Trophoblast cell (in vitro differentiated cells and primary cell): ENCODE data around the gene RD3L.

Source experiments
- DNase-seq, 2 donors: peaks; one replicate each; pipeline ENCODE4 v3.0.0-alpha.2; 2016
- H2AFZ ChIP-seq: 2 replicates; pipeline ENCODE4 v1.6.1; 2013; ENCODE audit warnings: low read length, moderate library complexity, mild to moderate bottlenecking; ENCODE audit not compliant: insufficient read depth, poor library complexity
- H2AK5ac ChIP-seq: 2 replicates; pipeline ENCODE4 v1.6.1; 2013; ENCODE audit warnings: mild to moderate bottlenecking, low read length
- H2BK120ac ChIP-seq: 2 replicates; pipeline ENCODE4 v1.6.1; 2013; ENCODE audit warnings: low read length, mild to moderate bottlenecking, moderate library complexity; ENCODE audit not compliant: insufficient read depth, poor library complexity
- H2BK12ac ChIP-seq: 2 replicates; pipeline ENCODE4 v1.6.1; 2013; ENCODE audit warnings: mild to moderate bottlenecking, low read length, moderate library complexity
- H2BK5ac ChIP-seq: 2 replicates; pipeline ENCODE4 v1.6.1; 2013; ENCODE audit warnings: low read length, low read depth, moderate library complexity, mild to moderate bottlenecking; ENCODE audit not compliant: poor library complexity
- H3K14ac ChIP-seq: 2 replicates; pipeline ENCODE4 v1.6.1; 2013; ENCODE audit warnings: mild to moderate bottlenecking, low read length
- H3K18ac ChIP-seq: 2 replicates; pipeline ENCODE4 v1.6.1; 2013; ENCODE audit warnings: mild to moderate bottlenecking, low read length
- H3K23ac ChIP-seq: 2 replicates; pipeline ENCODE4 v1.6.1; 2013; ENCODE audit warnings: low read length
- H3K27ac ChIP-seq: 2 replicates; pipeline ENCODE4 v1.5.1; 2013; ENCODE audit warnings: low read depth, mild to moderate bottlenecking, inconsistent platforms, low read length, moderate library complexity
- H3K27me3 ChIP-seq: 2 replicates; pipeline ENCODE4 v1.6.1; 2013; ENCODE audit warnings: inconsistent platforms, mild to moderate bottlenecking, low read length, moderate library complexity; ENCODE audit not compliant: insufficient read depth
- H3K36me3 ChIP-seq, 2 experiments: 1 replicate in 1 of 2; 2 replicates in 1 of 2; pipeline ENCODE4 v1.6.1; 2013; ENCODE audit warnings: low read length in 2 of 2, mild to moderate bottlenecking in 2 of 2, moderate library complexity in 1 of 2; ENCODE audit not compliant: insufficient read depth in 2 of 2, control insufficient read depth in 1 of 2
- H3K4ac ChIP-seq: 2 replicates; pipeline ENCODE4 v1.6.1; 2013; ENCODE audit warnings: low read depth, mild to moderate bottlenecking, low read length, moderate library complexity
- H3K4me1 ChIP-seq, 2 experiments: 1 replicate in 1 of 2; 2 replicates in 1 of 2; pipeline ENCODE4 v1.6.1; 2013; ENCODE audit warnings: low read length in 2 of 2, mild to moderate bottlenecking in 2 of 2, moderate library complexity in 1 of 2; ENCODE audit not compliant: insufficient read depth in 2 of 2, control insufficient read depth in 1 of 2
- H3K4me2 ChIP-seq: 2 replicates; pipeline ENCODE4 v1.6.1; 2013; ENCODE audit warnings: inconsistent platforms, mild to moderate bottlenecking, low read length, moderate library complexity
- H3K4me3 ChIP-seq: 2 replicates; pipeline ENCODE4 v1.5.1; 2013; ENCODE audit warnings: mild to moderate bottlenecking, low read depth, low read length, inconsistent platforms
- H3K79me1 ChIP-seq: one replicate; pipeline ENCODE4 v1.6.1; 2013; ENCODE audit warnings: low read length
- H3K79me2 ChIP-seq: 2 replicates; pipeline ENCODE4 v1.6.1; 2013; ENCODE audit warnings: low read length, mild to moderate bottlenecking; ENCODE audit not compliant: control insufficient read depth, insufficient read depth, poor library complexity
- H3K9ac ChIP-seq: 2 replicates; pipeline ENCODE4 v1.6.1; 2013; ENCODE audit warnings: mild to moderate bottlenecking, low read length
- H3K9me3 ChIP-seq: 2 replicates; pipeline ENCODE4 v1.6.1; 2013; ENCODE audit warnings: low read depth, mild to moderate bottlenecking, control low read depth, inconsistent platforms, low read length; ENCODE audit not compliant: insufficient read depth
- H4K12ac ChIP-seq: 2 replicates; pipeline ENCODE4 v1.6.1; 2013; ENCODE audit warnings: low read depth, mild to moderate bottlenecking, low read length, moderate library complexity
- H4K8ac ChIP-seq: 2 replicates; pipeline ENCODE4 v1.6.1; 2013; ENCODE audit warnings: low read depth, mild to moderate bottlenecking, low read length, moderate library complexity
- H4K91ac ChIP-seq: one replicate; pipeline ENCODE4 v1.6.1; 2013; ENCODE audit warnings: low read depth, mild to moderate bottlenecking, low read length, moderate library complexity
- WGBS: extraction: QIAGEN DNeasy Blood & Tissue Kit; methylation state at CpG from one replicate; pipeline ENCODE4 v1.1.7; 2013; ENCODE audit warnings: missing lambda C conversion rate; ENCODE audit not compliant: insufficient read length, insufficient coverage; ENCODE audit errors: extremely low coverage; 5-methylcytosine and 5-hydroxymethylcytosine counted together

Gene RD3L

GRCh38 chr14:103935102-103935501 is 7.2 kb downstream of the RD3L start:
- no peak overlapping the region for H4K12ac ChIP-seq
- H3K4ac ChIP-seq = no peak overlapping the region
- no peaks in the 10 kb centered on the region for H3K79me1 ChIP-seq
- H2AFZ ChIP-seq = no peak overlapping the region
- H3K27ac ChIP-seq = no peak overlapping the region
- H2BK5ac ChIP-seq = no peak overlapping the region
- no peak overlapping the region for H3K9ac ChIP-seq
- H2BK12ac ChIP-seq = no peak overlapping the region
- no CpG with 5 or more reads among the region's 2 CpGs for WGBS
- H2BK120ac ChIP-seq = no peak overlapping the region
- no peak overlapping the region for H3K14ac ChIP-seq
- H4K91ac ChIP-seq = no peak overlapping the region
- no peaks in the 10 kb centered on the region for H3K79me2 ChIP-seq
- no peak overlapping the region for H3K4me2 ChIP-seq
- H3K4me1 ChIP-seq = no peaks in the 10 kb centered on the region
- no peak overlapping the region for H3K18ac ChIP-seq
- no peaks in the 10 kb centered on the region for H3K9me3 ChIP-seq
- no peak overlapping the region for H2AK5ac ChIP-seq
- no peaks in the 10 kb centered on the region for H3K27me3 ChIP-seq
- H3K4me3 ChIP-seq = no peak overlapping the region
- H4K8ac ChIP-seq = no peak overlapping the region
- no peak overlapping the region for H3K23ac ChIP-seq
- no peaks in the 10 kb centered on the region for H3K36me3 ChIP-seq
- DNase-seq = no peak

- Histone ChIP-seq H2BK12ac (no peak overlapping the region), H3K79me2 (no peaks in the 10 kb centered on the region), H3K18ac (no peak overlapping the region), H3K4ac (no peak overlapping the region), H3K36me3 (no peaks in the 10 kb centered on the region), H2BK5ac (no peak overlapping the region), H3K27ac (no peak overlapping the region), H2AFZ (no peak overlapping the region), H3K4me1 (no peaks in the 10 kb centered on the region), H3K23ac (no peak overlapping the region), H4K91ac (no peak overlapping the region), H2BK120ac (no peak overlapping the region), H3K79me1 (no peaks in the 10 kb centered on the region), H3K4me2 (no peak overlapping the region), H3K9me3 (no peaks in the 10 kb centered on the region), H3K4me3 (no peak overlapping the region), H3K14ac (no peak overlapping the region), H4K8ac (no peak overlapping the region), H3K9ac (no peak overlapping the region), H4K12ac (no peak overlapping the region), H3K27me3 (no peaks in the 10 kb centered on the region), H2AK5ac (no peak overlapping the region)
- DNase-seq = no peak
- WGBS = no CpG with 5 or more reads among the region's 11 CpGs
These were observed 9.4 kb downstream of the RD3L start for GRCh38 chr14:103932791-103933490.

- no peak overlapping the region for H4K91ac ChIP-seq
- no peak overlapping the region for H4K12ac ChIP-seq
- no peaks in the 10 kb centered on the region for H3K79me2 ChIP-seq
- no peak overlapping the region for H2AK5ac ChIP-seq
- no CpG with 5 or more reads among the region's 3 CpGs for WGBS
- H2BK5ac ChIP-seq = no peak overlapping the region
- no peak overlapping the region for H3K23ac ChIP-seq
- no peak overlapping the region for H4K8ac ChIP-seq
- H2BK120ac ChIP-seq = no peak overlapping the region
- no peak overlapping the region for H2AFZ ChIP-seq
- no peak overlapping the region for H3K27ac ChIP-seq
- H3K14ac ChIP-seq = no peak overlapping the region
- H3K4ac ChIP-seq = no peak overlapping the region
- no peaks in the 10 kb centered on the region for H3K27me3 ChIP-seq
- H3K4me1 ChIP-seq = no peaks in the 10 kb centered on the region
- H3K9ac ChIP-seq = no peak overlapping the region
- no peaks in the 10 kb centered on the region for H3K36me3 ChIP-seq
- no peak overlapping the region for H3K4me2 ChIP-seq
- no peak overlapping the region for H3K4me3 ChIP-seq
- peak in 1 of 2 donors; percentile 6 for DNase-seq
- H3K18ac ChIP-seq = no peak overlapping the region
- H2BK12ac ChIP-seq = no peak overlapping the region
- no peaks in the 10 kb centered on the region for H3K9me3 ChIP-seq
- no peaks in the 10 kb centered on the region for H3K79me1 ChIP-seq
These were observed 10.9 kb downstream of the RD3L start for GRCh38 chr14:103931422-103931821.

- H4K12ac ChIP-seq = no peak overlapping the region
- no peak overlapping the region for H2BK120ac ChIP-seq
These were observed 12.2 kb downstream of the RD3L start for GRCh38 chr14:103930051-103930604.

More at GRCh38 chr14:103930051-103930604, 12.2 kb downstream of the RD3L start:
- Histone ChIP-seq H3K4me2 (no peak overlapping the region), H2BK5ac (no peak overlapping the region), H3K27ac (no peak overlapping the region), H3K14ac (no peak overlapping the region), H3K9ac (no peak overlapping the region), H4K8ac (no peak overlapping the region), H3K9me3 (no peaks in the 10 kb centered on the region), H3K27me3 (no peaks in the 10 kb centered on the region), H2AK5ac (no peak overlapping the region), H3K4me3 (no peak overlapping the region), H3K4ac (no peak overlapping the region), H3K79me2 (no peaks in the 10 kb centered on the region), H3K4me1 (no peaks in the 10 kb centered on the region), H3K79me1 (no peaks in the 10 kb centered on the region), H3K18ac (no peak overlapping the region), H2BK12ac (no peak overlapping the region), H4K91ac (no peak overlapping the region), H3K23ac (no peak overlapping the region), H3K36me3 (no peaks in the 10 kb centered on the region), H2AFZ (no peak overlapping the region)
- DNase-seq = no peak
- WGBS = no CpG with 5 or more reads among the region's 14 CpGs
